ENCODE results near the gene FYN. TPM values are rescaled to one million over a fixed set of nuclear protein-coding genes. Genes with fewer than 3 reads are reported as not detected.

FYN gene
- total and polyA plus RNA-seq, 2 of the 8 experiments (the other 6 are each of a cell fraction or from before 2014, with no cell fraction given) = 46.8 to 97.2 TPM

DNA sequence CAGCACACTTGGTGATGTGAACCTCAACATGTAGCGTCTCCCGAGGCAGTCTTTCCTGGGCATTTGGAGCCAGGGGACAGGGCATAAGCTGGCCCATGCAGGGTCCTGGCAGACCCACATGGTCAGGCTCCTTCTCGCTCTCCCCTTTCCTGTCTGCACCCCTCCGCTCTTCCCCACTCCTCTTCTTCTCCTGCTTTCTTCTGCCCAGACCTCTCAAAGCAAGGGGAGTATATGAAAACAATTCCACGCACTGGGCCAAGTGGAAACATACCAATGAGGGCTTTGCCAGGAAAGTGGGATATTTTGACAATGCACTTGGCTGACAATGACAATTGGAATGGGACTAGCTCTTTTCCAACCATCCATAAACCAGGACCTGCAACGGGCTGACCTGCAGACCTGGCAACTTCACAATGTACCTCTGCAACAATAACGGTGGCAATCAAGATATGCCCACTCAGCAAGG, 208.7 kb downstream of the FYN start:
- Histone ChIP-seq H3K14ac (ENCODE audit: insufficient read length) (no peak overlapping the region), H2BK12ac (ENCODE audit: low read depth, low read length) (peak overlapping the region; percentile 41; the same call in 1 of the 2 replicates), H2BK120ac (replicated peaks; ENCODE audit: low read depth, low read length) (no peak overlapping the region), H3K79me1 (ENCODE audit: low read depth, low read length) (no peaks in the 10 kb centered on the region), H3K36me3 (ENCODE audit: control insufficient read depth in 2 of 4, insufficient read depth in 4 of 4, low read length in 3 of 4) (no peaks in the 10 kb centered on the region), H2AK5ac (ENCODE audit: low read depth, low read length) (no peak overlapping the region; the same call in 1 of the 2 replicates), H3K4ac (replicated peaks; ENCODE audit: insufficient read length, low read depth, low read length) (no peak overlapping the region), H3K23ac (ENCODE audit: insufficient read length) (no peak overlapping the region), H3K27me3 (replicated peaks in 1 of 4; ENCODE audit: control insufficient read depth in 3 of 4, extremely low read depth in 1 of 4, insufficient read depth in 3 of 4, low read length in 3 of 4) (no peaks in the 10 kb centered on the region), H2BK5ac (ENCODE audit: low read depth, low read length) (0 out of 2 replicates have a peak overlapping the region, but pooled peaks have one; percentile 12), H4K20me1 (replicated peaks in 1 of 2; ENCODE audit: control insufficient read depth in 1 of 2, insufficient read depth in 2 of 2, low read length in 2 of 2) (no peaks in the 10 kb centered on the region), H3K18ac (ENCODE audit: extremely low read depth, low read length) (no peak overlapping the region), H3K4me3 (ENCODE audit: extremely low read depth in 1 of 4, insufficient read depth in 2 of 4, low read depth in 3 of 4, low read length in 4 of 4) (no peak overlapping the region), H2AFZ (ENCODE audit: low read length) (no peak overlapping the region), H3K4me2 (ENCODE audit: insufficient read depth in 1 of 2, low read depth in 2 of 2, low read length in 2 of 2) (peak overlapping the region in 1 of 2 experiments; percentile 58; a peak in 1 of 4 replicates), H4K5ac (ENCODE audit: insufficient read length, low read depth, low read length) (no peak overlapping the region), H3K27ac (ENCODE audit: low read depth, low read length) (no peak overlapping the region), H3K4me1 (replicated peaks in 1 of 4; ENCODE audit: control insufficient read depth in 3 of 4, insufficient read depth in 4 of 4, low read length in 3 of 4) (peaks cover 13 to 33% (median 27%) of the 10 kb centered on the region in 4 experiments), H3K79me2 (ENCODE audit: control insufficient read depth in 1 of 2, insufficient read depth in 2 of 2, low read length in 2 of 2) (no peaks in the 10 kb centered on the region), H2BK20ac (ENCODE audit: low read length) (0 out of 2 replicates have a peak overlapping the region, but pooled peaks have one; percentile 73), H3K9ac (replicated peaks in 1 of 4; ENCODE audit: extremely low read depth in 1 of 4, low read depth in 3 of 4, low read length in 3 of 4) (no peak overlapping the region), H4K8ac (ENCODE audit: extremely low read depth, insufficient read depth, low read length) (no peak overlapping the region), H3K9me3 (ENCODE audit: insufficient read depth in 2 of 2, low read depth in 1 of 2, low read length in 1 of 2) (no peaks in the 10 kb centered on the region), H4K91ac (replicated peaks; ENCODE audit: insufficient read length, low read length) (no peak overlapping the region), H3K56ac (replicated peaks; ENCODE audit: insufficient read length, low read depth, low read length) (no peak overlapping the region), H2BK15ac (ENCODE audit: low read length) (no peak overlapping the region), H3K23me2 (ENCODE audit: low read depth, low read length) (peaks cover 8% of the 10 kb centered on the region; the same call in 1 of the 2 replicates)
- TF ChIP-seq BACH1 (IDR thresholded peaks at IDR 0.05; ENCODE audit: low read length) (no peak), JUND (IDR thresholded peaks at IDR 0.05; ENCODE audit: low read length) (no peak)
- DNase-seq (ENCODE audit: low read depth in 1 of 2, low spot score in 2 of 2) (no peak), FAIRE-seq (no peak)
- 91% methylated on average over 7 of the region's 7 CpGs; no CpG with 5 or more reads in 1 of the 2 experiments for WGBS, 2 experiments (ENCODE audit: extremely low coverage in 1 of 2, insufficient coverage in 1 of 2, insufficient read length in 1 of 2, insufficient replicate concordance in 2 of 2, low coverage in 1 of 2, low lambda C conversion rate in 2 of 2, missing lambda C conversion rate in 1 of 2)
- POLR2A ChIA-PET (ENCODE audit: partially characterized antibody) = interaction anchor here (1.3 kb wide), 1 partner anchor 13 kb away, joined by 5 read pairs; no protein-coding TSS in a partner anchor
- CTCF ChIA-PET (ENCODE audit: partially characterized antibody) = interaction anchor here (0.8 to 3.4 kb wide), 4 partner anchors 14 to 376 kb away, joined by 3 to 12 read pairs (median 3); no protein-coding TSS in a partner anchor
